Vagina (tissue), 2 donors: ENCODE measurements around the gene PBX1. TPM values are rescaled to one million over a fixed set of nuclear protein-coding genes. Genes with fewer than 3 reads are reported as not detected.

Experiments
- DNase-seq, 2 donors: peaks; one replicate each; pipeline ENCODE4 v3.0.0-alpha.2; 2017; ENCODE audit errors: extremely low spot score in 2 of 2
- H3K27ac ChIP-seq: fragments of 200-600 bp; sonication (generic); one replicate; pipeline ENCODE4 v1.5.1; 2019
- H3K27me3 ChIP-seq: fragments of 200-600 bp; sonication (generic); one replicate; pipeline ENCODE4 v1.5.1; 2019
- H3K36me3 ChIP-seq, 2 donors: fragments of 200-600 bp; sonication (generic); one replicate each; pipeline ENCODE4 v1.5.1; 2017 to 2019
- H3K4me1 ChIP-seq: fragments of 200-600 bp; sonication (generic); one replicate; pipeline ENCODE4 v1.5.1; 2019
- H3K4me3 ChIP-seq, 2 donors: fragments of 200-600 bp; sonication (generic); 1 replicate in 1 of 2; 2 replicates in 1 of 2; pipeline ENCODE4 v1.5.1; 2016 to 2019
- H3K9me3 ChIP-seq: fragments of 200-600 bp; sonication (generic); one replicate; pipeline ENCODE4 v1.5.1; 2019
- CTCF ChIP-seq, 3 experiments: fragments of 450-650 bp in 2 of 3; fragments of 200-600 bp in 1 of 3; sonication (generic) in 1 of 3; IDR thresholded peaks; one replicate each; pipeline ENCODE4 v1.5.1; 2017 to 2019; ENCODE audit warnings: antibody characterized with exemption in 3 of 3, mild to moderate bottlenecking in 2 of 3, moderate library complexity in 2 of 3
- POLR2A ChIP-seq, 2 donors: fragments of 450-650 bp; IDR thresholded peaks; one replicate each; pipeline ENCODE4 v1.6.1; 2017; ENCODE audit warnings: antibody characterized with exemption in 2 of 2, mild to moderate bottlenecking in 2 of 2, moderate library complexity in 2 of 2
- POLR2AphosphoS5 ChIP-seq, 2 donors: sonication (generic); formaldehyde crosslinking; IDR thresholded peaks; one replicate each; pipeline ENCODE4 v1.9.0; 2017; ENCODE audit warnings: antibody characterized with exemption in 2 of 2, mild to moderate bottlenecking in 2 of 2, low read depth in 1 of 2; ENCODE audit not compliant: insufficient read depth in 1 of 2
- intact Hi-C: fragments of 100-400 bp; cut with DNase I; formaldehyde crosslinking; loops from one replicate; pipeline ENCODE4 v1.15.1; 2023
- total RNA-seq: library from RNA; depleted of rRNA; stranded (reverse); fragments of >200 nt; gene quantifications from one replicate; pipeline ENCODE4 v1.2.3, GENCODE V29; 2016

The PBX1 gene
- total RNA-seq, 1 donor from 2014 or later = 69.0 TPM

GRCh38 chr1:164864161-164864560, 305.2 kb downstream of the PBX1 start:
- H3K27ac ChIP-seq = no peak overlapping the region
- no peak for DNase-seq
- TF ChIP-seq CTCF (IDR thresholded peaks at IDR 0.05) (no peak), POLR2AphosphoS5 (IDR thresholded peaks at IDR 0.05; ENCODE audit: insufficient read depth in 1 of 2, low read depth in 1 of 2) (no peak)
- intact Hi-C loops = no loop called here
- H3K9me3 ChIP-seq = no peaks in the 10 kb centered on the region
- H3K27me3 ChIP-seq = no peaks in the 10 kb centered on the region
- H3K4me1 ChIP-seq = no peaks in the 10 kb centered on the region
- no peak overlapping the region for H3K4me3 ChIP-seq
- no peaks in the 10 kb centered on the region for H3K36me3 ChIP-seq

DNA sequence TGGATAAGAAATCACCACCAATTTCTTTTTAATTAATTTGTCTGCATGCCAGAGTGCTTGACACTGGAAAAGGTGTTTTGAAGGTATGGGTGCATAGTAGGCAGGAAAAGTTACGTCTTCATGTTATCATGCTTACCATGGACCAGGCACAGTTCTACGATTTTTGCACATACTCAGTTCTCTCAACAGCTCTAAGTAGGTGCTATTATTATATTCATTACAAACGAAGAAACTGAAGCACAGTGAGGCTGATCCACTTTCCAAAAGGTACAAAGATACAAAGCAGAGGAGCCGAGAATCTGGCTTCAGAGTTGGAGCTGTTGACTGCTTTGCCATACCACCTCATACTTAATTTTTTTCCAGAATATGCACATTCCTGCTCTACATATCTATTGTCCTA, 306.4 kb downstream of the PBX1 start:
- intact Hi-C loops = no loop called here
- H3K27me3 ChIP-seq = no peaks in the 10 kb centered on the region
- no peak for DNase-seq
- no peak overlapping the region for H3K27ac ChIP-seq
- no peak overlapping the region for H3K4me3 ChIP-seq
- TF ChIP-seq POLR2AphosphoS5 (IDR thresholded peaks at IDR 0.05; ENCODE audit: insufficient read depth in 1 of 2, low read depth in 1 of 2) = no peak
- TF ChIP-seq POLR2A (IDR thresholded peaks at IDR 0.05) = no peak
- H3K36me3 ChIP-seq = no peaks in the 10 kb centered on the region
- H3K4me1 ChIP-seq = no peaks in the 10 kb centered on the region
- H3K9me3 ChIP-seq = no peaks in the 10 kb centered on the region

GRCh38 chr1:164867590-164867989, 308.6 kb downstream of the PBX1 start:
- H3K9me3 ChIP-seq = no peaks in the 10 kb centered on the region
- no peak overlapping the region for H3K27ac ChIP-seq
- H3K4me1 ChIP-seq = no peaks in the 10 kb centered on the region
- TF ChIP-seq CTCF (IDR thresholded peaks at IDR 0.05) (no peak), POLR2A (IDR thresholded peaks at IDR 0.05) (no peak), POLR2AphosphoS5 (IDR thresholded peaks at IDR 0.05; ENCODE audit: insufficient read depth in 1 of 2, low read depth in 1 of 2) (no peak)
- H3K4me3 ChIP-seq = no peak overlapping the region
- no peak for DNase-seq
- intact Hi-C loops = no loop called here
- no peaks in the 10 kb centered on the region for H3K36me3 ChIP-seq
- H3K27me3 ChIP-seq = no peaks in the 10 kb centered on the region

GRCh38 chr1:164868990-164869389, 310.0 kb downstream of the PBX1 start:
- H3K36me3 ChIP-seq = no peaks in the 10 kb centered on the region
- H3K4me1 ChIP-seq = no peaks in the 10 kb centered on the region
- no peak overlapping the region for H3K4me3 ChIP-seq
- no peaks in the 10 kb centered on the region for H3K9me3 ChIP-seq
- H3K27me3 ChIP-seq = no peaks in the 10 kb centered on the region
- H3K27ac ChIP-seq = no peak overlapping the region
- TF ChIP-seq POLR2AphosphoS5 (IDR thresholded peaks at IDR 0.05; ENCODE audit: insufficient read depth in 1 of 2, low read depth in 1 of 2) (no peak), CTCF (IDR thresholded peaks at IDR 0.05) (no peak), POLR2A (IDR thresholded peaks at IDR 0.05) (no peak)
- DNase-seq = no peak
- intact Hi-C loops = no loop called here

DNA sequence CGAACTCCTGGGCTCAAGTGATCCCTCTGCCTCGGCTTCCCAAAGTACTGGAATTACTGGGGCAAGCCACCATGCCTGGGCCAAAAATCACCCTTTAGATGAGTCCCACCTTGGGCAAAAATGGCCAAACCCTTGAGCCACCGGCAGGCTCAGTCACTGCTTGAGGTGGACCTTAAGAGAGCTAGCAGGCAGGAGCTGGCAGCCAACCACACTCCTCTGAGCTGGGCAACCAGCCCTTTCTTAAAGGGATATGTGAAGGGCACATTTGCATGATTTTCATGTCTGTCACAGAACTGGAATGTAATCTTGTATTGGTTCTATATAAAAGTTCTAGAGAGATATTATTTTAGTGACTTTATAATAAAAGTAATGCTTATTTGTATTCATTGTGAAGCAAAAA, 316.5 kb downstream of the PBX1 start:
- no peaks in the 10 kb centered on the region for H3K36me3 ChIP-seq
- no peaks in the 10 kb centered on the region for H3K27me3 ChIP-seq
- no peaks in the 10 kb centered on the region for H3K9me3 ChIP-seq
- no peak for DNase-seq
- H3K4me1 ChIP-seq = no peaks in the 10 kb centered on the region
- no peak overlapping the region for H3K27ac ChIP-seq
- TF ChIP-seq CTCF (IDR thresholded peaks at IDR 0.05) (no peak), POLR2A (IDR thresholded peaks at IDR 0.05) (no peak), POLR2AphosphoS5 (IDR thresholded peaks at IDR 0.05; ENCODE audit: insufficient read depth in 1 of 2, low read depth in 1 of 2) (no peak)
- intact Hi-C loops = no loop called here
- H3K4me3 ChIP-seq = no peak overlapping the region
